ENCODE results near the gene TOP2B. TPM values are rescaled to one million over a fixed set of nuclear protein-coding genes. Genes with fewer than 3 reads are reported as not detected.

The TOP2B gene
- total RNA-seq, 1 donor from 2014 or later: 20.0 TPM

DNA sequence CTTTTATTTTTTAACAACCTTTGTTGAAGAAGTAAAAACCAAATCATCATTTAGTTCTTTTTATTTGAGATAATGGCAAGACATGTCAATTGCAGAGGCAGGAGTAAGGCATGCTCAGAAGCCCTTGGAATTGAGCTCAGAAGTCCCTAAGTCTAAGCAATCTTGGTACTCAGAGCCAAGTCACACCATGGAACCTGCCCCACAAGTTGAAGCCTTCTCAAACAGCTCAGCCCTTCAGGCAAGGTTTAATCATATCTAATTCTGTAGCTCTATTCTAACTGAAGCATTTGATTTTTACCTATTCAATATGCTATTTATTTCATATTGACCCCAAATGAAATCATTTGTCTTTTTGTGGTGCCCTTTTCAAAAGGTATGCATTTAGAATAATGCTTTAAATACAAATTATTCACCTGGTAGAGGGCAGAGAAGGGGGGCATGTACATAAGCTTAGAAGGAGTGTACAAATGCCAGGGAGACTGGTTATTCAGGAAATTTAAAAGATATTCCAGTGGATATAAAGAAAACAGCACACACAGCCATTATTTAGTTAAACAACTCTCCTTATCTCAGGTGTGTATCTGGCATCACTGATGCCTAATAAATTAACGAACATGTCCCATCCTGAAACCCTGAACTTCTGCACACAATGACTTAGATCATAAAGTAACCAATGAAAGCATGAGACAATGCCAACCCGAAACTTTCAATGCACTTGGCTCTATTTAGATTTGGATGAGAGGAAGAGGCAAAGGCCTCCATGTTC lies 26.2 kb upstream of the TOP2B start:
- TF ChIP-seq, protein P1, sequence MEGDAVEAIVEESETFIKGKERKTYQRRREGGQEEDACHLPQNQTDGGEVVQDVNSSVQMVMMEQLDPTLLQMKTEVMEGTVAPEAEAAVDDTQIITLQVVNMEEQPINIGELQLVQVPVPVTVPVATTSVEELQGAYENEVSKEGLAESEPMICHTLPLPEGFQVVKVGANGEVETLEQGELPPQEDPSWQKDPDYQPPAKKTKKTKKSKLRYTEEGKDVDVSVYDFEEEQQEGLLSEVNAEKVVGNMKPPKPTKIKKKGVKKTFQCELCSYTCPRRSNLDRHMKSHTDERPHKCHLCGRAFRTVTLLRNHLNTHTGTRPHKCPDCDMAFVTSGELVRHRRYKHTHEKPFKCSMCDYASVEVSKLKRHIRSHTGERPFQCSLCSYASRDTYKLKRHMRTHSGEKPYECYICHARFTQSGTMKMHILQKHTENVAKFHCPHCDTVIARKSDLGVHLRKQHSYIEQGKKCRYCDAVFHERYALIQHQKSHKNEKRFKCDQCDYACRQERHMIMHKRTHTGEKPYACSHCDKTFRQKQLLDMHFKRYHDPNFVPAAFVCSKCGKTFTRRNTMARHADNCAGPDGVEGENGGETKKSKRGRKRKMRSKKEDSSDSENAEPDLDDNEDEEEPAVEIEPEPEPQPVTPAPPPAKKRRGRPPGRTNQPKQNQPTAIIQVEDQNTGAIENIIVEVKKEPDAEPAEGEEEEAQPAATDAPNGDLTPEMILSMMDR (IDR thresholded peaks at IDR 0.05): no peak
- no peak for DNase-seq (ENCODE audit: low spot score in 2 of 2)
- no peaks in the 10 kb centered on the region for H3K9me3 ChIP-seq
- H3K36me3 ChIP-seq: no peaks in the 10 kb centered on the region
- intact Hi-C loops (cut with DNase I): no loop called here
- no peaks in the 10 kb centered on the region for H3K27me3 ChIP-seq
- no peak overlapping the region for H3K4me3 ChIP-seq
- no peaks in the 10 kb centered on the region for H3K4me1 ChIP-seq
- no peak overlapping the region for H3K27ac ChIP-seq

DNA sequence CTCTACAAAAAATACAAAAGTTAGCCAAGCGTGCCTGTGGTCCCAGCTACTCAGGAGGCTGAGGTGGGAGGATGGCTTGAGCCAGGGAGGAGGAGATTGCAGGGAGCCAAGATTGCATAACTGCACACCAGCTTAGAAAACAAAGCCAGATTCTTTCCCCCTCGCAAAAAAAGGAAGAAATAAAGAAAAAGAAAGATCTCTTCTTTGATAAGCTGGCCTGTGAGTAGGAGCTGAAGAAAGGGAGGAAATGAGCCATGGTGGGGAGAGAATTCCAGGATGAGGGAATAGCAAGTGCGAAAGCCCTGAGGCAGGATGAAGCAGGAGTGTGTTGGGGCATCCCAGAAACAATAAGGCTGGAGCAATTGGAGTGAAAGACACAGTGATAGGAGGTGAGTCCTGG lies 24.5 kb upstream of the TOP2B start:
- DNase-seq (ENCODE audit: low spot score in 2 of 2): no peak
- Histone ChIP-seq H3K4me1 (no peaks in the 10 kb centered on the region), H3K36me3 (no peaks in the 10 kb centered on the region), H3K27me3 (no peaks in the 10 kb centered on the region), H3K4me3 (no peak overlapping the region), H3K27ac (no peak overlapping the region), H3K9me3 (no peaks in the 10 kb centered on the region)
- intact Hi-C loops (cut with DNase I): no loop called here
- TF ChIP-seq, protein P1 (IDR thresholded peaks at IDR 0.05): no peak

DNA sequence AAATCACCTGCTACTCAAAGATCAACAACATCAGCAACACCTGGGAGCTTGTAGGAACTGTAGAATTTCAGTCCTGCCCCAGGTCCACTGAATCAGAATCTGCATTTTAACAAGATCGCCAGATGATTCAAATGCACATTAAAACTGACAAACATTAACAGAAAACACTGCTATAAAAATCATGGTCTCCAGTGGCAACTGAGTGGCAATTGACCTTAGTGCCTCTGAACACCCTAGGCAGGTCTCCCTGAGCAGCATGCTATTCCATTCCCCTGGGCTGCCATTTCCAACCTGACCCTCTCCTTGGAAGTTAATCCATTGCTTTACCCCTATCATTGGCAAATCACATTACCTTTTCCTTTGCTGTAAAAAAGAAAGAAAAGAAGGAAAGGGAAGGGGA lies 23.0 kb upstream of the TOP2B start:
- Histone ChIP-seq H3K27ac (no peak overlapping the region), H3K36me3 (no peaks in the 10 kb centered on the region), H3K9me3 (no peaks in the 10 kb centered on the region), H3K4me3 (no peak overlapping the region), H3K27me3 (no peaks in the 10 kb centered on the region), H3K4me1 (no peaks in the 10 kb centered on the region)
- DNase-seq (ENCODE audit: low spot score in 2 of 2): no peak
- intact Hi-C loops (cut with DNase I): no loop called here
- TF ChIP-seq, protein P1 (IDR thresholded peaks at IDR 0.05): no peak

DNA sequence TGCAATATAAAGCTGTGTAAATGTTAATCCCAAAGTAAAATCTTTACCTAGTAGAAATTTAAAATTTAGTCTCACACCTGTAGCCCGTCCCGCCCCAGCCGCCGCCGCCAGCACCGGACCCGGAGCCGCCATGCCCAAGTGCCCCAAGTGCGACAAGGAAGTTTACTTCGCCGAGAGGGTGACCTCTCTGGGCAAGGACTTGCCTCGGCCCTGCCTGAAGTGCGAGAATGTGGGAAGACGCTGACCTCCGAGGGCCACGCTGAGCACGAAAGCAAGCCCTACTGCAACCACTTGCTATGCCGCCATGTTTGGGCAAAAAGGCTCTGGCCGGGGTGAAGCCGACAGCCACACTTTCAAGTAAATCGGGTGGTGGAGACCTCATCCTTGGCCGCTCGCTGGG lies 22.1 kb upstream of the TOP2B start:
- H3K4me3 ChIP-seq: no peak overlapping the region
- H3K27ac ChIP-seq: no peak overlapping the region
- intact Hi-C loops (cut with DNase I): no loop called here
- H3K9me3 ChIP-seq: no peaks in the 10 kb centered on the region
- TF ChIP-seq, protein P1 (IDR thresholded peaks at IDR 0.05): no peak
- no peaks in the 10 kb centered on the region for H3K36me3 ChIP-seq
- H3K27me3 ChIP-seq: no peaks in the 10 kb centered on the region
- H3K4me1 ChIP-seq: no peaks in the 10 kb centered on the region
- DNase-seq (ENCODE audit: low spot score in 2 of 2): no peak

DNA sequence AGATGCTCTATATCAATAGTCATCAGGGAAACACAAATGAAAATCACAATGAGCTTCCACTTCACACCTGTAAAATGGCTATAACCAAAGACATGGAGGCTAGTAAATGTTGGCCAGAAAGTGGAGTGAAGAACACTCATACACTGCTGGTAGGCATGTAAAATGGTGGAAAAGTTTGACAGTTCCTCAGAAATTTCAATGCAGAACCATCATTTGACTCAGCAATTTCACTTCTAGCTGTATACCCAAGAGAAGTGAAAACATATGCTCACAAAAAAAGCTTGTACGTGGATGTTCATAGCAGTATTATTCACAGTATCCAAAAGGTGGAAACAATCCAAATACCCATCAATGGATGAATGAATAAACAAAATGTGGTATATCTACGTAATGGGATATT lies 19.2 kb upstream of the TOP2B start:
- no peaks in the 10 kb centered on the region for H3K4me1 ChIP-seq
- DNase-seq (ENCODE audit: low spot score in 2 of 2): no peak
- no peaks in the 10 kb centered on the region for H3K36me3 ChIP-seq
- intact Hi-C loops (cut with DNase I): no loop called here
- H3K27me3 ChIP-seq: no peaks in the 10 kb centered on the region
- no peak overlapping the region for H3K27ac ChIP-seq
- H3K4me3 ChIP-seq: no peak overlapping the region
- TF ChIP-seq, protein P1 (IDR thresholded peaks at IDR 0.05): no peak
- H3K9me3 ChIP-seq: no peaks in the 10 kb centered on the region

Measured in ascending aorta (tissue), 2 donors.